Measurements from ENCODE around the gene ULK3. TPM values are rescaled to one million over a fixed set of nuclear protein-coding genes. Genes with fewer than 3 reads are reported as not detected.

ULK3 gene
- total RNA-seq, 1 donor from 2014 or later: 34.1 TPM

DNA sequence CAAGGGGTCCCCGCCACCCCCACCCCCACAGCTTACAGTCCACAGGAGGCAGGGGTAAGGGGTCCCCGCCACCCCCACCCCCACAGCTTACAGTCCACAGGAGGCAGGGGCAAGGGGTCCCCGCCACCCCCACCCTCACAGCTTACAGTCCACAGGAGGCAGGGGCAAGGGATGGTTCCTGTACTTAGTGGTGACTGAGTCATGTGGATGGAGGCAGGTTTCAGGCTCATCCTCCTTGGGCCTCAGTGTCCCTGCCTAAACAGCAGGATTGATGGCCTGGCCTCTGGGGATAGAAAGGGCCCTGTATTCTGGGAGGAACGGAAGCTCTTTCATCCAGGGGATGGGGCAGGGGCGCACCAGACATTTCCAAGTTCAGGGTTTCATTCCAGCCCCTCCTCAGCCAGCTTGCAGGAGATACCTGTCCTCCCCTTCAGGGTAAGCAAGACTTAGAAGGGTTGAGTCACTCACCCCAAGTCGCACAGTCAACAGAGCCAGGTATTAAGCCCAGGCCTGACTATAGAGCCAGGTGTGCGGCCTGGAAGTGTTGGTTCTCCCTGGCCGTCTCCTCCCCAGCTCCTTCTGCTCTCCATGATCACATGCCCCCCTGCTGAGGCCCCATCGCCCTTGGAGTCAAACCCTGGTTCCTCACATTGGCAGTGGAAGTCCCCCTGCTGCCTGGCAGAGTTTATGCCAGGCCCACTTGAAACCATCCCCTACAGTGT, 48.5 kb downstream of the ULK3 start:
- H3K27me3 ChIP-seq (ENCODE audit: low read depth): no peaks in the 10 kb centered on the region
- peaks cover 5% of the 10 kb centered on the region for H3K36me3 ChIP-seq
- H3K4me3 ChIP-seq: no peak overlapping the region
- no peaks in the 10 kb centered on the region for H3K9me3 ChIP-seq (replicated peaks)
- DNase-seq: no peak
- H3K27ac ChIP-seq (replicated peaks): peak overlapping the region; percentile 16
- TF ChIP-seq, protein P1, sequence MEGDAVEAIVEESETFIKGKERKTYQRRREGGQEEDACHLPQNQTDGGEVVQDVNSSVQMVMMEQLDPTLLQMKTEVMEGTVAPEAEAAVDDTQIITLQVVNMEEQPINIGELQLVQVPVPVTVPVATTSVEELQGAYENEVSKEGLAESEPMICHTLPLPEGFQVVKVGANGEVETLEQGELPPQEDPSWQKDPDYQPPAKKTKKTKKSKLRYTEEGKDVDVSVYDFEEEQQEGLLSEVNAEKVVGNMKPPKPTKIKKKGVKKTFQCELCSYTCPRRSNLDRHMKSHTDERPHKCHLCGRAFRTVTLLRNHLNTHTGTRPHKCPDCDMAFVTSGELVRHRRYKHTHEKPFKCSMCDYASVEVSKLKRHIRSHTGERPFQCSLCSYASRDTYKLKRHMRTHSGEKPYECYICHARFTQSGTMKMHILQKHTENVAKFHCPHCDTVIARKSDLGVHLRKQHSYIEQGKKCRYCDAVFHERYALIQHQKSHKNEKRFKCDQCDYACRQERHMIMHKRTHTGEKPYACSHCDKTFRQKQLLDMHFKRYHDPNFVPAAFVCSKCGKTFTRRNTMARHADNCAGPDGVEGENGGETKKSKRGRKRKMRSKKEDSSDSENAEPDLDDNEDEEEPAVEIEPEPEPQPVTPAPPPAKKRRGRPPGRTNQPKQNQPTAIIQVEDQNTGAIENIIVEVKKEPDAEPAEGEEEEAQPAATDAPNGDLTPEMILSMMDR (IDR thresholded peaks at IDR 0.05; ENCODE audit: borderline replicate concordance): no peak
- H3K4me1 ChIP-seq: peaks cover 78% of the 10 kb centered on the region
- intact Hi-C loops (cut with micrococcal nuclease): no loop called here

DNA sequence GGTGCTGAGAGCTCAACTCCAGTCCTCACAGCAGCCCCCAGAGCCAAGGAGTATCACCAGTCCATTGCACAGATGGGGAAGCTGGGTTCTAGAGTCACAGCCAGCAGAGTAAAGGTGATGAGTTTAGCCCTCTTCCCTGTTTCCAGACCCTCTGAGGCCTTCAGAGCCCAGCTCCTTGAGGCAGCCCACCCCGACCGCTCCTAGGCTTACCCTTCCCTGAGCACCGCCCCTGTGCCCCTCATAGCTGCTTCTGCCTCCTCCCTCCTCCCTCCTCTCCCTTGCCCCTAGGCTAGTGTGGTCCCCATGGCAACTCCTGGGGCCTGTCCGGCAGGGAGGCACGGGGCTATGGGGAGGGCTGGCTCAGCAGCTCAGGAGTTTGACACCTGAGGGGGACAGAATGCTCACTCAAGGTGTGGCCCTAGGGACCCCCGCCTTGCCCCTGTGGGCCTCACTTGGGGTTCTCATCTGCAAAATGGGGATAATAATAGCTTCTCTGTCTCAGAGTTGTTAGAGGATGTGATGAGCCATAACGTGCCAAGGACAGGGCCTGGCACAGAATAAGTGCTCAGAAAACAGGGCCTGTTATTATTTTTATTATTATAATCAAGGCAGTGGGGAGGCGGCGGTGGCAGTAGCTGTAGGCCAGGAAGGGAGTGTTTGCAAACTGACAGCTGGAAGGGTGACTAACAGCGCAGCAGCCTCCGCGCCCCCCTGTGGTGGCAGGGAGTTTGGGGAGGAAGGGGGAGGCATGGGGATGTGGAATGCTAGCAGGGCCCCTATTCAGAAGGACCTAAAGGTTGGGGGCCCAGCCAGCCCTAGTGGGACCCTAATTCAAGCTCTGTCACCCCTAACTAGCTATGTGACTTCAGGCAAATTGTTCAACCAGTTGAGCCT, 49.6 kb downstream of the ULK3 start:
- no peak for DNase-seq
- TF ChIP-seq, protein P1 (IDR thresholded peaks at IDR 0.05; ENCODE audit: borderline replicate concordance): peak; percentile 31
- Histone ChIP-seq H3K27ac (replicated peaks) (peak overlapping the region; percentile 17), H3K9me3 (replicated peaks) (no peaks in the 10 kb centered on the region), H3K4me1 (peaks cover 78% of the 10 kb centered on the region), H3K36me3 (no peaks in the 10 kb centered on the region), H3K27me3 (ENCODE audit: low read depth) (no peaks in the 10 kb centered on the region), H3K4me3 (no peak overlapping the region)
- intact Hi-C loops (cut with micrococcal nuclease): no loop called here

DNA sequence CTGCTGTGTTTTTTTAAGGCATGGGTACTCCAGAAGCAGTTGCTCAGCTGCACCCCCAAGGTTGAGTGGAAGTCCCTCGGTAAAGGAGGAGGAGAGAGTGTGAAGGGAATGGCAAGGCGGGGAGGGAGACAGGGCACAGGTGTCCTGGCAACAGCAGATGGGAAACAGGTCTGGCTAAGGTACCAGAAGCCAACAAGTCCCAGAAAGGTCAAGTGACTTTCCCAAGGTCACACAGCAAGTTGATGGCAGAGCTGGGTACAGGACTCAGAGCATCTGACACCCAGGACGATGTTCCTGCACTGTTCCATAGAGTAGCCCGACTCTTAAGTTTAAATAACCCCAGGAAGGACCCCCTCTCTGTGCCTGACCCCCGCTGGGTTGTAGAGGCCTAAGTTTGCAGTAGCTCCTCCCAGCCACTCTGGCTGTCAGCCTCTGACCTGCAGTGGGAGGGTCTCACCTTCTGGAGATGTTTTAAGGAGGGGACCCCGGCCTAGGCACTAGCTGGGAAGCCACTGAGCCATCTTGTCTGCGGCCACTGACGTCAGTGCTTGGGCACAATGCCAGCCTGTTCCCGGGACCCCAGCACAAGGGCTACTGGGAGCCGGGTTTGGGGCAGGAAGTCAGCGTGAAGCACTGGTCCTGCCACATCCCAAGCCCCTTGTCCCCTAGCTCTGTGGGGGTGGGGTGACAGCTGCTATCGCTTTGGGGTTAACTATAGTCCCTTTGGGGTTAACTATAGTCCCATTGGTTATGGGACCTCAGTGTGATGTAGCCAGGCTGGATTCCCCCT, 50.5 kb downstream of the ULK3 start:
- intact Hi-C loops (cut with micrococcal nuclease): no loop called here
- Histone ChIP-seq H3K36me3 (no peaks in the 10 kb centered on the region), H3K27ac (replicated peaks) (peak overlapping the region; percentile 98), H3K9me3 (replicated peaks) (no peaks in the 10 kb centered on the region), H3K4me3 (no peak overlapping the region), H3K27me3 (ENCODE audit: low read depth) (no peaks in the 10 kb centered on the region), H3K4me1 (peaks cover 78% of the 10 kb centered on the region)
- no peak for DNase-seq
- TF ChIP-seq, protein P1 (IDR thresholded peaks at IDR 0.05; ENCODE audit: borderline replicate concordance): no peak

DNA sequence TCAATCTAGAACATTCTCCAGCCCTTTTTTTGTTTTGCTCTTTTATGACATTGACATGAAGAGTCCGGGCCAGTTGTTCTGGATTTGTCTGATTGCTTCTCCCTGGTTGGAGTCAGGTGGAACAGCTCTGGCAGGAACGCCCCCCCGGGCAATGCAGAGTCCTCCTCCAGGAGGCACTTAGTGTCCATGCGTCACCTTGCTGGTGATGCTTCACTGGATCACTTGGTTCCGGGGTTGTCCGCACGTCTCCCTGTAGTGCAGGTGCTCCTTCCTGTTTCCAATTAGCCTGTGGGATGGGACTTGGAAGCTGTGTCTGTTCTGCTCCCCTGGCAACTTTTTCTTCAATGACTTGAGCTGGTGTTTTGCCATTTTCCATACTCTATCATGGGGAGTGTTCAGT, 51.3 kb downstream of the ULK3 start:
- Histone ChIP-seq H3K27me3 (ENCODE audit: low read depth) (no peaks in the 10 kb centered on the region), H3K36me3 (no peaks in the 10 kb centered on the region), H3K9me3 (replicated peaks) (no peaks in the 10 kb centered on the region), H3K4me1 (peaks cover 82% of the 10 kb centered on the region), H3K4me3 (no peak overlapping the region), H3K27ac (replicated peaks) (peak overlapping the region; percentile 98)
- DNase-seq: no peak
- intact Hi-C loops (cut with micrococcal nuclease): no loop called here
- TF ChIP-seq, protein P1 (IDR thresholded peaks at IDR 0.05; ENCODE audit: borderline replicate concordance): no peak

DNA sequence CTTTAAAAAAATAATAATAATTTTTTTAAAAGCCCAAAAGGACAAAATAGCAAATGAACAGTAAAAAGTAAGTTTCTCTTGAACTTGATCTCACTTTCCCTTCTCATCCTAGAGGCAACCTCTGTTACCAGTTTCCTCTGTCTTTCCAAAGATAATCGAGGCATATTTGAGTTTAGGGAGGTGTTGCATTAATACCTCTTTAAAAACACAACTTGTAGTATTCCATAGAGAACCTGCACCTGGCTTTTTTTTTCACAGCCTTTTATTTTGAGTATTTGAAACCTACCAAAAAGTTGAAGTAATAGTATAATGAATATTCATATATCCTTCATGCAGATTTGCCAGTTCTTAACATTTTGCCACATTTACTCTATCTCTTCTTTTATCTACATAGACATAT, 51.9 kb downstream of the ULK3 start:
- DNase-seq: no peak
- Histone ChIP-seq H3K4me1 (peaks cover 89% of the 10 kb centered on the region), H3K27ac (replicated peaks) (peak overlapping the region; percentile 98), H3K9me3 (replicated peaks) (no peaks in the 10 kb centered on the region), H3K27me3 (ENCODE audit: low read depth) (no peaks in the 10 kb centered on the region), H3K36me3 (no peaks in the 10 kb centered on the region), H3K4me3 (no peak overlapping the region)
- intact Hi-C loops (cut with micrococcal nuclease): no loop called here
- TF ChIP-seq, protein P1 (IDR thresholded peaks at IDR 0.05; ENCODE audit: borderline replicate concordance): no peak

Data from left ventricle myocardium inferior (tissue), 1 donor.